ENCODE results near the gene BCAP31. TPM values are rescaled to one million over a fixed set of nuclear protein-coding genes. Genes with fewer than 3 reads are reported as not detected.
"Not testable (repeated sequence)": the region's sequence is repeated elsewhere in the genome, so short reads cannot be mapped to it uniquely, and the experiment has no call there.

Gene BCAP31
- total RNA-seq, 2 experiments from 2014 or later = 42.1 to 43.1 TPM

DNA sequence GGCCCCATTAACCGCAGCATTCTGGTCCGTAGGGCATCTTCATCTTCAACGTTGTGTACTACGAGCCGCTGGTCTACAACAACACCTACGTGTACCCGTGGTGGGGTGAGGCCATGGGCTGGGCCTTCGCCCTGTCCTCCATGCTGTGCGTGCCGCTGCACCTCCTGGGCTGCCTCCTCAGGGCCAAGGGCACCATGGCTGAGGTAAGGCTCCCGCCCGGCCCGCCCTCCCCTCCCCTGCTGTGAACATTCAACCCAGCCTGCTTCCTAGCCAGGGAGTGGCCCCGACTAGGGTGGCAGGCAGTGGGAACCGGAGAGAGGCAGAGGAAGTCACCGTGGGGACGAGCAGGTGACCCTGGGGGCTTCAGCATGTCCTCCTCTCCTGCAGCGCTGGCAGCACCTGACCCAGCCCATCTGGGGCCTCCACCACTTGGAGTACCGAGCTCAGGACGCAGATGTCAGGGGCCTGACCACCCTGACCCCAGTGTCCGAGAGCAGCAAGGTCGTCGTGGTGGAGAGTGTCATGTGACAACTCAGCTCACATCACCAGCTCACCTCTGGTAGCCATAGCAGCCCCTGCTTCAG lies 29.4 kb downstream of the BCAP31 start:
- H3K27ac ChIP-seq (ENCODE audit: low read depth in 1 of 2, low read length in 2 of 2) = no peak overlapping the region
- H3K27me3 Mint-ChIP-seq = no peaks in the 10 kb centered on the region
- intact Hi-C loops (cut with DNase I, micrococcal nuclease) = no loop called here
- ChIA-PET CTCF (no interaction called here), POLR2A (no interaction called here)
- no peak for DNase-seq
- H3K4me1 Mint-ChIP-seq (ENCODE audit: low read depth) = no peaks in the 10 kb centered on the region
- no peak for ATAC-seq (ENCODE audit: poor library complexity)
- no peak overlapping the region for H3K27ac Mint-ChIP-seq
- H3K4me3 ChIP-seq (ENCODE audit: low read length) = no peak overlapping the region
- H3K27me3 ChIP-seq (ENCODE audit: control insufficient read depth in 1 of 2, insufficient read depth in 2 of 2, low read length in 2 of 2) = peaks cover 0 to under 1% of the 10 kb centered on the region in 2 experiments
- H3K36me3 Mint-ChIP-seq (ENCODE audit: low read depth) = peaks cover 18% of the 10 kb centered on the region
- peaks cover 5% of the 10 kb centered on the region for H3K36me3 ChIP-seq (ENCODE audit: insufficient read depth, low read length)
- no peaks in the 10 kb centered on the region for H3K9me3 Mint-ChIP-seq
- H3K4me1 ChIP-seq (ENCODE audit: insufficient read depth, low read length) = no peaks in the 10 kb centered on the region
- no peaks in the 10 kb centered on the region for H3K9me3 ChIP-seq (ENCODE audit: control insufficient read depth in 1 of 2, insufficient read depth in 1 of 2, low read length in 2 of 2)
- TF ChIP-seq, protein P1, sequence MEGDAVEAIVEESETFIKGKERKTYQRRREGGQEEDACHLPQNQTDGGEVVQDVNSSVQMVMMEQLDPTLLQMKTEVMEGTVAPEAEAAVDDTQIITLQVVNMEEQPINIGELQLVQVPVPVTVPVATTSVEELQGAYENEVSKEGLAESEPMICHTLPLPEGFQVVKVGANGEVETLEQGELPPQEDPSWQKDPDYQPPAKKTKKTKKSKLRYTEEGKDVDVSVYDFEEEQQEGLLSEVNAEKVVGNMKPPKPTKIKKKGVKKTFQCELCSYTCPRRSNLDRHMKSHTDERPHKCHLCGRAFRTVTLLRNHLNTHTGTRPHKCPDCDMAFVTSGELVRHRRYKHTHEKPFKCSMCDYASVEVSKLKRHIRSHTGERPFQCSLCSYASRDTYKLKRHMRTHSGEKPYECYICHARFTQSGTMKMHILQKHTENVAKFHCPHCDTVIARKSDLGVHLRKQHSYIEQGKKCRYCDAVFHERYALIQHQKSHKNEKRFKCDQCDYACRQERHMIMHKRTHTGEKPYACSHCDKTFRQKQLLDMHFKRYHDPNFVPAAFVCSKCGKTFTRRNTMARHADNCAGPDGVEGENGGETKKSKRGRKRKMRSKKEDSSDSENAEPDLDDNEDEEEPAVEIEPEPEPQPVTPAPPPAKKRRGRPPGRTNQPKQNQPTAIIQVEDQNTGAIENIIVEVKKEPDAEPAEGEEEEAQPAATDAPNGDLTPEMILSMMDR (IDR thresholded peaks at IDR 0.05) = no peak
- H3K4me3 Mint-ChIP-seq = no peak overlapping the region

DNA sequence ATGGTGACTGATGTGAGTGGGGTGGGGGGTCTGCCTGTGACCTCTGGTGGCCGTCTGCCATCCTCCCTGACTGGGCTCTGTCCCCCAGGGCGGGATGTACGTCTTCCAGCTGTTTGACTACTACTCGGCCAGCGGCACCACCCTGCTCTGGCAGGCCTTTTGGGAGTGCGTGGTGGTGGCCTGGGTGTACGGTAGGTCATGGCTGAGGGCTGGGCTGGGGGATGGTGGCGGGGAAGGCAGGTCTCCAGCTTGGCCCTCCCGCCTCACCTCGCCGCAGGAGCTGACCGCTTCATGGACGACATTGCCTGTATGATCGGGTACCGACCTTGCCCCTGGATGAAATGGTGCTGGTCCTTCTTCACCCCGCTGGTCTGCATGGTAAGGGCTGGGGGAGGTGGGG lies 29.9 kb downstream of the BCAP31 start:
- H3K9me3 ChIP-seq (ENCODE audit: control insufficient read depth in 1 of 2, insufficient read depth in 1 of 2, low read length in 2 of 2); H3K36me3 ChIP-seq (ENCODE audit: insufficient read depth, low read length); H3K4me3 Mint-ChIP-seq; POLR2A ChIA-PET; H3K4me3 ChIP-seq (ENCODE audit: low read length); H3K4me1 Mint-ChIP-seq (ENCODE audit: low read depth); DNase-seq; ATAC-seq (ENCODE audit: poor library complexity); H3K27ac Mint-ChIP-seq; intact Hi-C loops (cut with DNase I, micrococcal nuclease); H3K27me3 ChIP-seq (ENCODE audit: control insufficient read depth in 1 of 2, insufficient read depth in 2 of 2, low read length in 2 of 2); H3K27ac ChIP-seq (ENCODE audit: low read depth in 1 of 2, low read length in 2 of 2); H3K9me3 Mint-ChIP-seq; CTCF ChIA-PET; H3K27me3 Mint-ChIP-seq; H3K4me1 ChIP-seq (ENCODE audit: insufficient read depth, low read length): not testable (repeated sequence)
- peaks cover 18% of the 10 kb centered on the region for H3K36me3 Mint-ChIP-seq (ENCODE audit: low read depth)

DNA sequence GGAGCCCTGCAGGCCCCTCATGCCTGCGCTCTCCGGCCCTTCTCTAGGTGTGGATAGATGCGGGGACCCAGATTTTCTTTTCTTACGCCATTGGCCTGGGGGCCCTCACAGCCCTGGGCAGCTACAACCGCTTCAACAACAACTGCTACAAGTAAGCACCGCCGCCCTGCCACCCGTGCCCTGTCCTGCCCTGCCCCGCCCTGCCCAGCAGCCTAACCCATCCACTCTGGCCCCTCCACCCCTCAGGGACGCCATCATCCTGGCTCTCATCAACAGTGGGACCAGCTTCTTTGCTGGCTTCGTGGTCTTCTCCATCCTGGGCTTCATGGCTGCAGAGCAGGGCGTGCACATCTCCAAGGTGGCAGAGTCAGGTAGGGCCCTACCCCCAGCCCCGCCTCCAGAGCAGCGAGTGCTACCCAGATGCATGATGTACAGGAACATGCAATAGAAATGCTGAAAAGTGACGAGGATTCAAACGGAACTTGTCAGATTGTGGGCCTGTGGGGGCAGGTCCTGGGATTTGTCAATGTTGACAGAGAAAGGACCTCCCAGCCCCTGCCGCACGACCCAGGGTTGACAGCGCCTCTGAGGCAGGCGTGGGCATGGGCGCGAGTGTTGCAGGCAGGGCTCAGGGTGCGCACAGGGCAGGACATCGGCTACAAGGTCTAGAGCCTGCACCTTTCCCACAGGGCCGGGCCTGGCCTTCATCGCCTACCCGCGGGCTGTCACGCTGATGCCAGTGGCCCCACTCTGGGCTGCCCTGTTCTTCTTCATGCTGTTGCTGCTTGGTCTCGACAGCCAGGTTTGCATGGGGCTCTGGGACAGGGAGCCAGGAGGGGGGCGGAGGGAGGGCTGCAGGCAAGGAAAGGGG lies 30.7 kb downstream of the BCAP31 start:
- no peaks in the 10 kb centered on the region for H3K27me3 Mint-ChIP-seq
- H3K27ac ChIP-seq (ENCODE audit: low read depth in 1 of 2, low read length in 2 of 2) = no peak overlapping the region
- H3K36me3 ChIP-seq (ENCODE audit: insufficient read depth, low read length) = peaks cover 5% of the 10 kb centered on the region
- ChIA-PET CTCF (no interaction called here), POLR2A (no interaction called here)
- no peaks in the 10 kb centered on the region for H3K4me1 Mint-ChIP-seq (ENCODE audit: low read depth)
- ATAC-seq (ENCODE audit: poor library complexity) (no peak), DNase-seq (no peak)
- H3K4me3 Mint-ChIP-seq = no peak overlapping the region
- no peaks in the 10 kb centered on the region for H3K9me3 Mint-ChIP-seq
- TF ChIP-seq, protein P1 (IDR thresholded peaks at IDR 0.05) = no peak
- H3K4me3 ChIP-seq (ENCODE audit: low read length) = no peak overlapping the region
- peaks cover 6% of the 10 kb centered on the region for H3K4me1 ChIP-seq (ENCODE audit: insufficient read depth, low read length)
- H3K27ac Mint-ChIP-seq = no peak overlapping the region
- intact Hi-C loops (cut with DNase I, micrococcal nuclease) = no loop called here
- peaks cover 18% of the 10 kb centered on the region for H3K36me3 Mint-ChIP-seq (ENCODE audit: low read depth)
- peaks cover 0 to 3% of the 10 kb centered on the region in 2 experiments for H3K27me3 ChIP-seq (ENCODE audit: control insufficient read depth in 1 of 2, insufficient read depth in 2 of 2, low read length in 2 of 2)
- H3K9me3 ChIP-seq (ENCODE audit: control insufficient read depth in 1 of 2, insufficient read depth in 1 of 2, low read length in 2 of 2) = no peaks in the 10 kb centered on the region
